Measurements from ENCODE around the gene ZNF583.

ZNF583 gene

GRCh38 chr19:56474308-56474707 lies 70.2 kb downstream of the ZNF583 start:
- no peak overlapping the region for H3K23ac ChIP-seq (ENCODE audit: low read length in 2 of 2)
- H3K9ac ChIP-seq (ENCODE audit: low read length): no peak overlapping the region
- H3K27me3 ChIP-seq (ENCODE audit: control insufficient read depth in 1 of 2, insufficient read depth in 1 of 2, low read length in 2 of 2): no peaks in the 10 kb centered on the region
- DNase-seq: no peak
- H4K8ac ChIP-seq (ENCODE audit: low read length): no peak overlapping the region
- H2AK5ac ChIP-seq (ENCODE audit: low read length, severe bottlenecking): no peak overlapping the region
- H3K4me2 ChIP-seq (ENCODE audit: low read length, poor library complexity, severe bottlenecking): no peak overlapping the region
- H3K79me1 ChIP-seq (replicated peaks; ENCODE audit: low read length, poor library complexity, severe bottlenecking): peaks cover 36% of the 10 kb centered on the region
- peak overlapping the region; percentile 47 for H4K91ac ChIP-seq (ENCODE audit: low read length)
- 75% methylated on average over 3 of the region's 3 CpGs for WGBS
- H2AFZ ChIP-seq (ENCODE audit: low read depth, low read length): no peak overlapping the region
- H3K4me1 ChIP-seq (ENCODE audit: control insufficient read depth, insufficient read depth, low read depth, low read length): peaks cover 14% of the 10 kb centered on the region
- no peak overlapping the region for H2BK12ac ChIP-seq (ENCODE audit: low read length in 2 of 2)
- no peak overlapping the region for H3K18ac ChIP-seq (ENCODE audit: low read depth in 1 of 2, low read length in 2 of 2)
- no peak overlapping the region for H2BK5ac ChIP-seq (ENCODE audit: low read depth, low read length, poor library complexity, severe bottlenecking)
- H3K36me3 ChIP-seq (ENCODE audit: control insufficient read depth in 1 of 2, insufficient read depth in 2 of 2, low read depth in 1 of 2, low read length in 2 of 2): peaks cover 16 to 38% of the 10 kb centered on the region in 2 experiments
- H3K4me3 ChIP-seq (ENCODE audit: insufficient read depth in 1 of 2, low read depth in 1 of 2, low read length in 2 of 2): no peak overlapping the region
- H3K27ac ChIP-seq (ENCODE audit: low read length, poor library complexity, severe bottlenecking): no peak overlapping the region
- H3K14ac ChIP-seq (ENCODE audit: low read length in 2 of 2): no peak overlapping the region
- peaks cover 46% of the 10 kb centered on the region for H3K9me3 ChIP-seq (ENCODE audit: control insufficient read depth, low read length)
- no peak overlapping the region for H2BK120ac ChIP-seq (ENCODE audit: low read depth, low read length)
- no peak overlapping the region for H2BK15ac ChIP-seq (ENCODE audit: low read depth, poor library complexity, severe bottlenecking)
- H3K4ac ChIP-seq (ENCODE audit: low read depth in 1 of 2, low read length in 2 of 2): no peak overlapping the region

DNA sequence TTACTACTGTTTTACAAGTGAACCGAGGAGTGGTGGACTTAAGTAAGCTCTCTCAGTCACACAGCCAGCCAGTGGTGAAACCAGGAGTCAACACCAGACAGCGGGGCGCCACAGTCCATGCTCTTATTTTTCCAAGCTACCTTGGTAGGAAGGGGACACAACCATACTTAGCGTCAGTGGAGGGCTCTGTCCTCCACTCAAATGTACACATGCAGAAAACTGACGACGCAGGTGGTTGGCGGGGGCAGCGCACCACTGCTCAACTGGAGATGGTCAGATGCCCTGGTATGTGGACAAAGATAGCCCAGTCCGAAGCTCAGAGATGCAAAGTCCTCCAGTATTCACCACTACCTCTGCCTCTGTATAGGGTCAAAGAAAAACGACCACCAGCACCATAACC lies 72.0 kb downstream of the ZNF583 start:
- Histone ChIP-seq H3K23ac (ENCODE audit: low read length in 2 of 2) (no peak overlapping the region), H3K4me1 (ENCODE audit: control insufficient read depth, insufficient read depth, low read depth, low read length) (peaks cover 14% of the 10 kb centered on the region), H2AFZ (ENCODE audit: low read depth, low read length) (no peak overlapping the region), H3K4me2 (ENCODE audit: low read length, poor library complexity, severe bottlenecking) (no peak overlapping the region), H3K18ac (ENCODE audit: low read depth in 1 of 2, low read length in 2 of 2) (no peak overlapping the region), H3K9ac (ENCODE audit: low read length) (peak overlapping the region; percentile 93), H2BK5ac (ENCODE audit: low read depth, low read length, poor library complexity, severe bottlenecking) (no peak overlapping the region), H4K8ac (ENCODE audit: low read length) (no peak overlapping the region), H2BK120ac (ENCODE audit: low read depth, low read length) (no peak overlapping the region), H2AK5ac (ENCODE audit: low read length, severe bottlenecking) (no peak overlapping the region), H3K4me3 (ENCODE audit: insufficient read depth in 1 of 2, low read depth in 1 of 2, low read length in 2 of 2) (peak overlapping the region in 1 of 2 experiments; percentile 90), H3K79me1 (replicated peaks; ENCODE audit: low read length, poor library complexity, severe bottlenecking) (peaks cover 46% of the 10 kb centered on the region), H3K9me3 (ENCODE audit: control insufficient read depth, low read length) (peaks cover 38% of the 10 kb centered on the region), H4K91ac (ENCODE audit: low read length) (no peak overlapping the region), H2BK12ac (ENCODE audit: low read length in 2 of 2) (no peak overlapping the region), H3K27ac (ENCODE audit: low read length, poor library complexity, severe bottlenecking) (no peak overlapping the region), H3K4ac (ENCODE audit: low read depth in 1 of 2, low read length in 2 of 2) (no peak overlapping the region), H3K27me3 (ENCODE audit: control insufficient read depth in 1 of 2, insufficient read depth in 1 of 2, low read length in 2 of 2) (no peaks in the 10 kb centered on the region), H2BK15ac (ENCODE audit: low read depth, poor library complexity, severe bottlenecking) (no peak overlapping the region), H3K36me3 (ENCODE audit: control insufficient read depth in 1 of 2, insufficient read depth in 2 of 2, low read depth in 1 of 2, low read length in 2 of 2) (peaks cover 3 to 22% of the 10 kb centered on the region in 2 experiments), H3K14ac (ENCODE audit: low read length in 2 of 2) (no peak overlapping the region)
- no peak for DNase-seq
- WGBS: 93% methylated on average over 10 of the region's 10 CpGs

Data from mesenchymal stem cell (in vitro differentiated cells and primary cell).